HG03378 (cell line): ENCODE data around the gene MKRN2.
"Not testable (repeated sequence)": the region's sequence is repeated elsewhere in the genome, so short reads cannot be mapped to it uniquely, and the experiment has no call there.

Experiments
- ATAC-seq: cut with Tn5 transposase; IDR thresholded peaks from one replicate; pipeline ENCODE4 v1.9.1; 2021; ENCODE audit warnings: mild to moderate bottlenecking, moderate library complexity; ENCODE audit not compliant: unreplicated experiment

MKRN2 gene

DNA sequence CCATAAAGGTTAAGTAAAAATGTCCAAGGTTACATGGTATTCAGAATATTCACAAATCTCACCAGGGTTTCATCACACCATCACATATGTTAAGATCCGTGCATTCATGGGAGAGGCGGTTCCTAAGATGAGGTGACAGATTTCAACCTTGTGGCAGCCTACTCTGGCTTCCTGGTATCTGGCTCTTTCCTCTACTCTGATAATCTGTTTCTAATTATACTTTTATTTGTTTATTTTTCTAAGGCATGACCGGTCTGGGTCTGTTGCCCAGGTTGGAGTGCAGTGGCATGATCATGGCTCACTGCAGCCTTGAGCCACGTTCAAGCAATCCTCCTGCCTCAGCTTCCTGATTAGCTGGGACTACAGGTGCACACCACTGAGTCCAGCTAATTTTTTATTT, 72.7 kb downstream of the MKRN2 start:
- ATAC-seq, result no peak

DNA sequence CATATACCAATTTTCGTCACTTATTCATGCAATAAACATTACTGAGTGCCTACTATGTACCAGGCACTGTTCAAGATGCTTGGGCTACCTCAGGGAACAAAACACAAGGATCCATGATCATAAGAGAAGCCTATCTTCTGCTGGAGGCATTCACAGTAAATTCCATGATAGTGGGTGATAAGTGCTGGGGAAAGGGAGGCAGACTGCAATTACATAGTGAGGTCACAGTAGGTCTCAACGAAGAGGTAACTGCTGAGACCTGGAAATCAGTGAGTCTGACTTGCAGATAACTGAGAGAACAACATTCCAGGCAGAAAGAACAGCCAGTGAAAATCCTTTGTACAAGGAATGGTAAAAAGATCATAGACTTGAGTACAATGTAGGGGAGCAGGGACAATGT, 73.4 kb downstream of the MKRN2 start:
- ATAC-seq, result no peak

DNA sequence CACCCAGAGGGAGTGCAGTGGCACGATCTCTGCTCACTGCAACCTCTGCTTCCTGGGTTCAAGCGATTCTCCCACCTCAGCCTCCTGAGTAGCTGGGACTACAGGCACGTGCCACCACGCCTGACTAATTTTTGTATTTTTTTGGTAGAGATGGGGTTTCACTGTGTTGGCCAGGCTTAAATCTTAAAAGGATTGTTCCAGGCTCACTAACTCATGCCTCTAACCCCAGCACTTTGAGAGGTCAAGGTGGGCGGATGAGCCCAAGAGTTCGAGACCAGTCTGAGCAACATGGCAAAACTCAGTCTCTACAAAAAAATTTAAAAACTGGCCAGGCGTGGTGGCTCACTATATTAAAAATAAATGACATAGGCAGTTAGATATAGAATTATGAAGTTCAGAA, 74.0 kb downstream of the MKRN2 start:
- not testable (repeated sequence) for ATAC-seq

DNA sequence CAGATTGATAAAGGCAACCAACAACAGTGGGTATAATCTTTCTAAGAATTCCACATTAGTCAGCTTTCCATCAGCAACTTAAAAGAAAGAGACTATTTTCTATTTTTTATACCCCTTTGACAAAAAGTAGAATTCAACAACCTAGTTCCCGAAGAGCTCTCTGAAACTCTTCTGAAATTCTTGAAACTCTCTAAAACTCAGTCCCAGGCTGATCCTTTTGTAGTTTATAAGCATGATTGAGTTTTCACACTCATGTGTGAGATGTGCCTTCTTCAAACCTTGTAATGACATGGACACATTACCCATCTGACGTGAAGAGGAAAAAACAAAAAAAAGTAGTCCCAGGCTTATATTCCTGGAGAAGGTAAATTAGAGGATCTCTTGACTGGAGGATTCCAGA, 75.6 kb downstream of the MKRN2 start:
- ATAC-seq, result no peak

DNA sequence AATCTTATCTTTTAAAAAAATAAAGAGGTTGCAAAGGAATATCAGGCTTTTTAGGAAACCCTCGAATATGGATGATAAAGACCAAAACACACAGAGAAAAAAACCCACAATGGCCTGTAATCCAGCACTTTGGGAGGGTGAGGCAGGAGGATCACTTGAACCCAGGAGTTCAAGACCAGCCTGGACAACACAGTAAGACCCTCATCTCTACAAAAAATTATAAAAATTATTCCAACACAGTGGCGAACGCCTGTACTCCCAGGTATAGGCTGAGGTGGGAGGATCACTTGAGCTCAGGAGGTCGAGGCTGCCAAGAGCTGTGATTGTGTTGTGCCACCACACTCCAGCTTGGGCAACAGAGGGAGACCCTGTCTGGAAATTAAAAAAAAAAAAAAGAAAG, 76.2 kb downstream of the MKRN2 start:
- no peak for ATAC-seq
